HT-29 (cell line): ENCODE results near the gene TMTC2. TPM values are rescaled to one million over a fixed set of nuclear protein-coding genes. Genes with fewer than 3 reads are reported as not detected.

Experiments
- DNase-seq: peaks from one replicate; pipeline ENCODE4 v3.0.0-alpha.2; 2015; ENCODE audit warnings: low spot score
- total RNA-seq: library from RNA; depleted of rRNA; stranded (reverse); fragments of >200 nt; shearing (Covaris generic); gene quantifications from 2 replicates; pipeline ENCODE4 v1.2.3, GENCODE V29; 2014; rRNA removed

TMTC2 gene
- total RNA-seq: 15.1 and 18.2 TPM in 2 replicates

DNA sequence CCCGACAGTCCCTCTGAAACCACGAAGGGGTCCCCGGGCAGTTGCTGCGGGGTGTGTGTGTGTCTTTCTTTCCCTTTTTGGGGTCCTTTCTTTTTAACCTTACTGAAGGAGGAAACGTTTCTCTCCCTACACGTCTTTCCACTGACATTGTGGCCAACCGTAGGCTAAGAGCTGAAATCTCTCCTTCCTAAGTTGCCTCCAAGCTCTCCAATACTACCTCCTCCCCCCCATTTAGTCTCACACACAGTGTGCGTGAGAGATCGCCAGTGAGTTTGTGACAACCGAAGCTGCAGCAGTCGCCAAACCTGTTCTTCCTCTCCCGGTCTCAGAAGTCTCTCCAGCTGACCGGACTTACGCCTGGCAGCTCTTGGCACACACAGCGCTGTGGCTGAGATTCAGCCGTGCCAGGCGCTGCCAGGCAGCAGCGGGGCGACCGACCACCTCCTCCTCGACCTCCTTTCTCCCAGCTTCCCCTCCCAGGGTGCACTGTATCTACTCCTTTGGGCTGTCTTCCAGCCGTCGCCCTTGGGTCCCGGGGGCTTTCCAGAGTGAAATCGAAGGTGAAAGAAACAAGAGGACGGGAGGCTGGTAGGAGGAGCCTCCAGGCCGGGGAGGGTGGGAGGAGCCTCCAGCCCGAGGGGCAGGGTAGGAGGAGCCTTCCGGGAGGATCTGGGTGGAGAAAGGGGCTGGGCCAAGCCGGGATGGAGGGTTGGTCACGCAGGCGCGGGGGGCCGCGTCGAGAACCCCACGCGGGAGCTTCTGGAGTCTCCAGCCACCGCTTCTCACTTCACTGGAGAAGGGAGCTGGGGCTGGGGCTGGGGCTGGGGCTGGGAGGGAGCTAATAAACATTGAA is at the start of gene TMTC2:
Gene TMTC2, plus strand, starts transcription at position 739 of the 853 bp plus-strand sequence.
- DNase-seq: peak; percentile 97

DNA sequence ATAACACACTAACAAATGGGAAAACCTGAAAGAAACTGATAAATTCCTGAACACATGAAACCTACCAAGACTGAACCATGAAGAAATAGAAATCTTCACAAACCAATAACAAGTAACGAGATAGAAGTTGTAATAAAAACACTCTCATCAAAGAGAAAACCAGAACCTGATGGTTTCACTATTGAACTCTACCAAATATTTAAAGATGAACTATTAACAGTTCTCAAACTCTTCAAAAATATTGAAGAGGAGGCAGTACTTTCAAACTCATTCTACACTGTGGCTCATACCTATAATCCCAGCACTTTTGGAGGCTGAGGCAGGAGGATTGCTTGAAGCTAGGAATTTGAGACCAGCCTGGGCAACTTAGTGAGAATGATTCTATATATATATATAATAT is 48.4 kb upstream of the TMTC2 start:
- DNase-seq: no peak

DNA sequence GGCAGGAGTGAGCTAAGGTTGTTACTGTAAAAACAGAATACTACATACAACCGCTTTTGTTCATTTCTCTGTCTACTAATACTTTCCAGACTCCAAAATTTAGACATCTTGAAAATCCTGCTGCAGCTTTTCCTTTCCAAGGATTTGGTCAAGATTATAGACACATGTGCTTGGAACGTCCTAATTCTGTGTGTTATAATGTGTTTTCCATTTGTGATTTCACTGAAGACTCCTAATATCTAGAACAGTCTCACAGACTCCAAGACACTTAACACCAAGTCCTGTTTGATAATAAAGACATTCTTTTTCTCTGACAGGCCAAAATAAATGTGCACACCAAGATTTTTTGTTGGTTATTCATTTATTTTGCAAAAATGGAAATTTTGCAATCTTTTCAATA is 41.8 kb upstream of the TMTC2 start:
- no peak for DNase-seq

DNA sequence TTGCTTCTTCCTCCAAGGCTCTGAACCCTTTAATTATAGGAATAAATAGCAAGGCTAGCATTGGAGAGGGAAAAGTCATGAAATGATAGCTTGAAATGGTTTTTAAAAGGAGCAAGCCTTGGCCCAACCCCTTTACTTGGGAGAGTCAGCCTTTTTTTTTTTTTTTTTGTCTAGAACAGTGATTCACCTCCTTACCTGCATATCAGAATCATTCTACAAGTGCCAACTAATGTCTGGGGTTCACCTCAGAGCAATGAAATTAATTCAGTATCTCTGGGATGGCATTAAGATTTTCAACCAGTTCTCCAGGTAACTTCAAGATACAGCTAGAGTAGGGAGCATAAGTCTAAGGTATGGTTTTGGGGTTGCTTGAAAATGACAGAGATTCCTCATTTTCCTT is 41.3 kb upstream of the TMTC2 start:
- DNase-seq: no peak

DNA sequence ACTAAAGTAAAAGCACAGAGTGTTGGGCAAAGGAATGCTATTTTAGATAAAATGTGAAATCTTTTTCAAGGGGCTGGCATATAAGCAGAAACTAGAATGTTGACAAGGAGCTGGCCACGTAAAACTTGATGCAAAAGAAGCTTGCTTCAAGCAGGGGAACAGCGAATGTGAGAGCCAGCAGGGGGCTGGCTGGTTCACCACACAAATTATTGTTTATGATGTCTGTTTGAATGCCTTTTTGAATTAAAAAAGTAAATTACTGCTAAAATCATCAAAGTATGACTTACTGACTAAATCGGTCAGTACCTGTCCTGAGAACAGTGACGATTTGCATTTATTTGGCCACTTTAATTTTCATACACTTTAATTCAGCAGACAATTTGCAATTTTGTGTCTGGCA is 38.9 kb upstream of the TMTC2 start:
- no peak for DNase-seq

DNA sequence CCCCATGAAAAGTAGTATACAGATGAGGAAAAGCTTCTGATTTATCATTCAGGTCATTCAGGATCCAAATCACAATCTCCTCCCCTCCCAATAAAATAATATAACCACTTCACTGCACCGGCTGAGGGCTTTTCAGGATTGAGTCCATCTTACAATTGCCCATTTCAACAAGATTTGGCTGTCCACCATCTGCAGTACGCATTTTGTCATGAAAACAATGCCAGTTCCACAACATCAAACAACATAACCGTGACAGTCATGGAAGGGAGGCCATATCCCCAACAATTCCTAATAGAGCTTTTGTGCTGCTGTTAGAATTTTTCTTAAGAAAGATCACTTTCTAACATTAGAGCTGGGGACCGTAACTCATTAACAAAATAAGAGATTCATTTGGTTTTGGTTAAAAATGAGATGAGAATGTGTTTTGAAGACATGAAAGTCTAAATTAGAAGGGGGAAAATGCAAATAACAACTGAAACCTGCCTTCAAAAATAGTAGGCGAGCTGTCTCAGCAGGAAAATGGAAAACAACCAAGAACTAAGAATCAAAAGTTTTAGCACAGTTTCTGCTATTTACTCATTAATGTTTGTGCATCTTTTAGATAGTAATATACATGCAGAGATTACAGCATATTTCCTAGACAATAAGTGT is 38.3 kb upstream of the TMTC2 start:
- no peak for DNase-seq

DNA sequence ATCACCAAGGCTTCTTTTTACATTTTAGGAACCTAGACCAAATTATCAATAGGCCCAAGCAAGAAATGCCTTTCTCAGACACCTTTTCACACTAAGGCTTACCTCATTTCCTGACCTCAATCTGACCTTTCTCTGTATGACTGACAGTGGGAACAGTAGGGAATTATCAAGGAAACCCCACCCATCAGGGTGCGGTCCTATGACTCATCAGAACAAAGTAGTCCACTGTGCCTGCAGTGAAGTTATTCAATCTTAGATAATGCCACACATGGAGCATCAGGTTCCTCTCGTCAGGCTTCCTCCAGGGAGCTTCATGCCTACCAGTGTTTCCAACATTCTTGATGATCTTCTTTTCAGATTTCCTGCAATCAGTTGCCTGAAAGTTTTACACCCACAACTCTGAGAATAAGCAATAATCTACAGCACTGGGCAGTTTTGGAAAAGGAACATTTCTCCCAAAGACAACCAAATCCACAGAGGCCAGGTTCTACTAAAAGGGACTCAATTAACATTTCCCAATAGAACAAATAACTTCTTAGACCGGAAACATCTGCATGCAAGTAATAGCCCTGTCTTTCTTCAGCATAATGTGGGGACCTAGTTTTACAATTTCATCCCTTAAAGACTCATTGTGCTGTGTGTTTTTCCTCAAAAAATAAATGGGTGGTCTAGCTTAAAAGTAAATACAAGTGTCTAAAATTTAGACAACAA is 35.9 kb upstream of the TMTC2 start:
- peak; percentile 94 for DNase-seq

DNA sequence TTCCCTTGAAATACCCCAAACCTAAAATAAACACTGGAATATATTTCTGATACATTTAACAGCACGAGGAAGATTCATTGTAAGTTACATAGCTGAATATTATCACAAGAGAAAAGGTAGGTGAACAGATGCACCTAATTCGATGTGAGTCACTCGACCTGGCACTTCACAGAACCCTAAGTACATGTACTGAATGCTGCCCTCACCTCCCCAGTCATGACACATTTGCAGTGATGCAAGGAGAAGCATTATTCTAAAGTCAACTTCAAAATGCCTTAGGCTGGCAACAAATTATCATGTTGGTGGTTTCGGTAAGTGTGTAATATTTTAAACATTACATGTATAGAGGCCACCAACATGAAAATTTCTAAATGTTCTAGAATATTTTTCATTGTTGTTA is 35.2 kb upstream of the TMTC2 start:
- DNase-seq: peak; percentile 59

DNA sequence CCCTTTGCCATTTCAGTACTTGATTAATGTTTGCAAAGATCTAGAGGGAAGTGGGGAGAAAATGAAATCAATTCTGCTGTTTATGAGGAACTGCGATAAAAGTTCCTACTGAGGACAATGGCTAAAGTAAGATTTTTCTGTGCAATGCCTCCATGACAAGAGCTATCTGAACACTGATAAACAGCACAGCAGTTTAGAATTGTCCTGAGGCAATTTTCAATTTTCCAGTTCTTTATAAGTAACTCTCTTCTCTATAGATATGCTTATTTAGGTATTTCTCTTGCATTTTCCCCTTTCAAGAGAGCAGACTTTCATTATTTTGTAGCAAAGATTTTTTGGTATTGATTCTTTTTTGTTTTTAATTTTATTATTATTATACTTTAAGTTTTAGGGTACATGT is 34.6 kb upstream of the TMTC2 start:
- no peak for DNase-seq

DNA sequence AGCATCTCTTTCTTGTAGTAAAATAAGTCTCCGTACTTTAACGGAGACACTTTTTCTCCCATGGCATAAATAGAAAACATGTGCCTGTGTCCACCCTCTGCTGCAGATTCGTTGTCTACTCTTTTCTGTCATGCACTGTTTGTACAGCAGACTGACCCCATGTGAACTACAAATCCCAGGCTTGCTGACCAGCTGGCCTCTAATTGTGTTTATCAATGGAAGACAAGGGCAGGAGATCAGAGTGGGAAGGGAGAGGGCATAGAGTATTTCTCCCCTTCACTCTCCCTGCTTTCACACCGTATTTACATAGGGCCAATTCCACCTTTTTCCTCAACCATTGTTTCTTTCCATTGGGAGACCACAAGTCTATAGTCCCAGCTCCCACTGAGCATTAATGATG is 31.0 kb upstream of the TMTC2 start:
- no peak for DNase-seq

DNA sequence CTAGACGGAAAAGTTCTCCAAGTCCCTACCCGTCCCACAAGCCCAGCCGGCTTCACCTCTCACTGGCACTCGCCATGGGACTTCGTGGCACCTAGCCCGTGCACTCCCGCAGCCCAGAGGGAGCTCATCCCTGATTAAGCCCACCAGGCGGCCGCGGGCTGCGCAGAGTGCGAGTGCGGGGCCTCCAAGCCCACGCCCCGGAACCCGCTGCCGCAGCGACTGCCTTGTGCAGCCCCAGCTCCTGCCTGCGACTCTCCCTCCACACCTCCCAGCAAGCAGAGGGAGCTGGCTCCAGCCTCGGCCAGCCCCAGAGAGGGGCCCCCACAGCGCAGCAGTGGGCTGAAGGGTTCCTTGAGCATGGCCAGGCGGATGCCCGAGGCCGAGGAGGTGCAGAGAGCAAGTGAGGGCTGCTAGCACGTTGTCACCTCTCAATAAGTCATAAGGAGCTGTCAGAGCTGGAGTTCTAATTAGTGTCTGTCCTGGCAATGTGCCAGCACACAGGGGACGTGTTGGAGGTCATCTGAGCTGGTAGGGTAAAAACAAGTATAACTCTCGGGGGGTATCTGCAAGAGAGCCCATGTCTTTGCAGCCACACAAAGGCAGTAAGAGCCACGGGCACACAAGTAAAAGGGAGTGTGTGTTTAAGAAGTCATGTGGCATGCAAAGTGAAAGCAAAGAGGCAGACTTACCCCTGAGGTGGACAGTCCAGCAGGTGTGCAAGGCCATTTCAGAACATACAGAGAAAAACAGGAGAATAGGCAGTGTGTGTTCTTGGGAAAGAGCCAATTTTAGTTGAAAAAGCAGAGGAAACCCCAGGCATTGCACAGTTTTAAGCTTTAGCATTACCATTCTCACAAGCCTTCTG is 27.1 kb upstream of the TMTC2 start:
- DNase-seq: no peak

DNA sequence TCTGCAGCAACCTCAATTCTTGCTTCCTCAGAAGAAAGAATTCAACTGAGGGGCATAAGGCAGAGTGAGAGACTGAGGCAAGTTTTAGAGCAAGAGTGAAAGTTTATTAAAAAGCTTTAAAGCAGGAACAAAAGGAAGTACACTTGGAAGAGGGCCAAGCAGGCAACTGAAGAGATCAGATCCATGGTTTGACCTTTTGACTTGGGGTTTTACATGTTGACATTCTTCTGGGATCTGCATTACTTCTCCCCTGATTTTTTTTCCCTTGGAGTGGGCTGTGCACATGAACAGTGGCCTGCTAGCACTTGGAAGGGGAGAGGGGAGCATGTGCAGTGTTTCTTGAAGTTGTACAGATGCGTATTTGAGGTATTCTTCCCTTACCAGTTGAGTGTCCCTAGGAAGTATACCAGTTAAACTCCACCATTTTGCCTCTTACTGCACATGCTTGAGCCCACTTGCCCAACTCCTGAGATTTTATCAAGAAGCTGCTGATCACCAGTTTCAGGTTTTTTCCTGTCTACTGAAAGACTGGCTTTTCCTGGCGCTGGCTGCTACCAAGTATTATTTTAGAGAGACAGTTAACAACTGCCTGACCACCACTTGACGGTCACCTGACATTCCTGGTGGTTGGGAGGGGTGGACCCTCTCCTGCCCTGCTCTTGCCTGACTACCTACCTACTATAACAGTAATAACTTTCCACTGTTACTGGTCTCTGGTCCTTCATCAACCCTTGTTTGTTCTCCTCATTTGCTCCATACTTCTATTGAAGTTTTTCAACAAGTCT is 26.0 kb upstream of the TMTC2 start:
- DNase-seq: peak; percentile 55

DNA sequence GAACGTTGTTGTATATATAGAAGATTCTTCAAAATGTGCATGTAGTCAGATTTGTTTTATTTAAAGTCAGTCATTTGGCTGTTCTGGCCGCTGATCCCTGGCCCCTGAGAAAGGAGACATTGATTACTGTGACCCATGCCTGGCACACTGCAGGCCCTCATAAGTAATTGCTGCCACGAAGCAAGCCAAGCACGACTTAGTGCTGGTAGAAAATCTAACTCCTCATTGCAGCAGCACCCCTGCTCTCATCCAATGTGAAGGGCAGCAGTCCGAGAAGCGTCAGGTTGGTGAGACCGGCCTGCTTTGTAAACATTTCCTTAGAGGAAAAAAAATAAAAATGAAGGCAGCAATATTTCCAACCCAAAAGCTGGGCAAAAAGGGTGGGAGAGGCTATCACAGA is 22.8 kb upstream of the TMTC2 start:
- no peak for DNase-seq

DNA sequence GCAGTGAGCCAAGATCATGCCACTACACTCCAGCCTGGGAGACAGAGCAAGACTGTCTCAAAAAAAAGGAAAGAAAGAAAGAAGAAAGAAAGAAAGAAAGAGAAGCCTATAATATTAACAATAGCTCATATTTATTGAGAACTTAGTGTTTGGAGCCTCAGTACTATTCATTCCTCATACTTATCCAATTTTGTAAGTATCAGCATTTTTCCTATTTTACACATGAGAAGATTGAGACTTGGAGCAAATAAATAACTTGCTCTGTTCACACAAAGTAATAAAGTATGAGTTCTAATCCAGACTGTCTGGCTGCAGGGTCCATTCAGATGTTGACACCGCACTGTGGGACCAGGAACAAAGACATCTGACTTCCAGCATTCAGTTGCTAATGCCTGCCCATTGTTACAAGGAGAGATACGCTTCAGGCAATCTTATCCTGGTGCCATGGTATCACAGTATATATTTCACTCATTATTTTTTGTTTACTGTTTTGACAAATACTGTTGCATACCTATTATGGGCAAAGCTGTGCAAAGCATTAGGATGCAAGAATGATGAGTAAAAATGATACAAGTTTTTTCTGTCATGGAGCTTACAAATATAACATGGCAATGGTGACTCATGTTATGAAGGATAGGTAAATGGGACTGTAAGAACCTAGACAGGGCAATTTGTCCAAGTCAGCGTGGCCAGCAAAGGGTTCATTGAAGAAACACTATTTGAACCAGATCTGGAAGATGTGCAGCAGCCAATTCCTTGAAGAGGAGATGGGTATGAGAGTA is 21.4 kb upstream of the TMTC2 start:
- DNase-seq: no peak

DNA sequence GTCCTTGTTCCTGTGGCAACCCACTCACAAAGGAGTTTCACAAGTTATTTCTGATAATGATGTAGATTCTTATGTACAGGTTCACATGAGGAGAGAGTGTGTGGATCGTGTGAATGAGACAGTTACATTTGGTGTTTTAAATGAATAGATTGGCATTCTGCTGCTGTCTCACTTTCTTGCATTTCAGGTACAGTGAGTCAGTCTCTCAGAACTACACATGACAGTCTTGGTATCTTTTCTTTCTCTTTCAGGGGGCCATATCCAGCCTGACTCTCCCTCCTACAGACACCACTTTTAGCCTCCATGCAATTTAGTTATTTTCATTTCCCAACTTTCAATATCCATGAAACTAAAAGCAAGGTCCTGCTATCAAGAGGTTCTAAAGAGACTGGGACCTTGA is 19.9 kb upstream of the TMTC2 start:
- no peak for DNase-seq

DNA sequence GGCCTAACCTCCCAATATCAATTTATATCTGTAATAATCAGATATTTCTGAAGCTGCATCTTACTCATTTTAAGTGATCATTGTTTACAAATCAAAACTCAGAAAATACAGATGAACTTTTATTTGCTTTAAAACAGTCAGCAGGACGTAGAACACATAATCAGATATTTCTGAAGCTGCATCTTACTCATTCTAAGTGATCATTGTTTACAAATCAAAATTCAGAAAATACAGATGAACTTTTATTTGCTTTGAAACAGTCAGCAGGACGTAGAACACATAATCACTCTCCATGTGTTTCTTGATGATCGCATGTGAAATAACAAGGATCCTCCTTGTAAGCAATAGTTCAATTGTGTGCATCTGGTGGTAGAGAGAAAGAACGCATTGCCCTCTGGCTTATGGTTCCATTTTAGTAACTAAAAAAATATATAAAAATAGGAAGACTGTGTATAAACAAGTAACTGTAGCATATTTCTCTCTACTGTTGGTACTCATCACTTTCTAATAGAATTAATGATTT is 15.0 kb upstream of the TMTC2 start:
- DNase-seq: no peak

DNA sequence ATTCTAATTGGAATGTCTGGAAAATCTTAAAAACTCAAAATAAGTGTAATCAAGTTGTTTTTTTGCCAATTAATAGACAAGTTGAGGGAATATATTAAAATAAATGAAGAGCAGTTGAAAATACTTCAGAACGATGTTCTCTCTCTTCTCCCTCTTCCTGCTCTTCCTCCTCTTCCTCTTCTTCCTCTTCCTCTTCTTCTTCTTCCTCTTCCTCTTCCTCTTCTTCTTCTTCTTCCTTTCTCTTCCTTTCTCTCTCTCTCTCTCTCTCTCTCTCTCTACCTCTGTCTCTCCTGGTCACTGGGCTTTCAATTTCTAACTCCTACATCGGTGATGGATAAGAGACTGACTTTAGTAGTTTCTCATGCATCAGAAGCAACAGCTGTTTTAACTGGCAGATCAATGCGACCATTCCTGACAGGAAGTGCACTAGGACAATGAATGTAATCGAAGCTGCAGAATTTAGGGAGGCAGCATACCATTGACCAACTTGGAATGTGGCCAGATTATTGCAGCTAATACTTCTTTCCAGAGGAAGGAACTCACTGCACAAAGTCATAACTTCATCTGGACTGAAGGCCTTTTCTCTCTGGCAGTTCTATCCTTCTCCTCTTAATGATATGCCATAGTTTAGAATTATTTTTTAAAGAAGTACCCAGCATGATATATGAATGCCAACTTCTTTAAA is 13.8 kb upstream of the TMTC2 start:
- DNase-seq: no peak

DNA sequence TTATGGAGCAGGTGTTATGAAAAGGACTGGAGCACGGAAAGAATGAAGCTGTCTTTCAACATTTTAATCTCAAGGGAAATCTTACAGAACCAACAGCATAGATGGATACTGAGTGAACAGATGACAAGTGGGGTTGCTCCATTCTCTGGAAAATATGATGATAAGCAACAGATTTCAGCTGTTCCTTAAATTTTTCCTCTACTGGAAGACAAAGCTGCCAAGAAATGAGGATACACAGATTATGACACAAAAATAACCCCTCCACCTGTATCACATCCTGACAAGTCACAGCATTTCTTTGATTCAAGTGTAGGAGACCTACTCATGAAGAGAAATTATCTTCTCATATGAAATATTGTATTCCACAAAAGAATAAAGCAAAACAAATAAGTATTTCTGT is 13.0 kb upstream of the TMTC2 start:
- DNase-seq: no peak

DNA sequence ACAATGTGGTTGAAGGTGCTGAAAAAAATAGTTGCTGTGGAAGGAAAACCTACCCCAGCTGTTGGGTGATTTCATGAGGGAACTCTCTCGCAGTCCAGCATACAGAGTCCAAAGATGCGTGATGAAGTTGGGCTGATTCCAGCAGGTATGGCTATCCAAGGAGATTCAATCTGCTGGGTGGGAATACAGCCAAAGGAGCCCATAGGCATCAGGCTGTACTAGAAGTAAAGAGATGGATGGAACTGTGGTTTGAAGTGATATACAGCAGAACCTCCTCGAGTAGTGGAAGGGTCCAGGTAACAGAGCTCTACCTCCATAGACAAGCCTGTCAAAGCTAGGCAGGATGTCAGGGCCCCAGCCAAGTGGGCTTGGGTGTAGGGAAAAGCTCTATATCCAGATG is 11.5 kb upstream of the TMTC2 start:
- DNase-seq: no peak
